Measurements from ENCODE around the gene PFKM.

The PFKM gene

GRCh38 chr12:48080821-48081220 is 38.3 kb upstream of the PFKM start:
- H3K36me3 ChIP-seq (ENCODE audit: control insufficient read depth in 5 of 5, insufficient read depth in 5 of 5, low read length in 5 of 5): peaks cover 17 to 35% (median 23%) of the 10 kb centered on the region in 5 donors
- no peaks in the 10 kb centered on the region for H3K9me3 ChIP-seq (ENCODE audit: control insufficient read depth in 5 of 5, low read length in 5 of 5)
- H3K9ac ChIP-seq (ENCODE audit: low read length in 5 of 5): no peak overlapping the region
- no peaks in the 10 kb centered on the region for H3K27me3 ChIP-seq (ENCODE audit: control insufficient read depth in 5 of 5, insufficient read depth in 4 of 5, low read length in 5 of 5)
- peaks cover 0 to 3% (median 0%) of the 10 kb centered on the region in 5 donors for H3K4me1 ChIP-seq (ENCODE audit: control insufficient read depth in 5 of 5, insufficient read depth in 5 of 5, low read length in 5 of 5)
- H3K27ac ChIP-seq (ENCODE audit: low read depth, low read length): no peak overlapping the region
- H3K4me3 ChIP-seq (ENCODE audit: low read depth in 1 of 5, low read length in 5 of 5): no peak overlapping the region

GRCh38 chr12:48084066-48084465 is 35.1 kb upstream of the PFKM start:
- Histone ChIP-seq H3K27ac (ENCODE audit: low read depth, low read length) (no peak overlapping the region), H3K36me3 (ENCODE audit: control insufficient read depth in 5 of 5, insufficient read depth in 5 of 5, low read length in 5 of 5) (peaks cover 32 to 62% (median 39%) of the 10 kb centered on the region in 5 donors)

GRCh38 chr12:48084841-48085460 is 34.2 kb upstream of the PFKM start:
- H3K27ac ChIP-seq (ENCODE audit: low read depth, low read length): no peak overlapping the region
- H3K36me3 ChIP-seq (ENCODE audit: control insufficient read depth in 5 of 5, insufficient read depth in 5 of 5, low read length in 5 of 5): peaks cover 29 to 65% (median 41%) of the 10 kb centered on the region in 5 donors
- no peaks in the 10 kb centered on the region for H3K9me3 ChIP-seq (ENCODE audit: control insufficient read depth in 5 of 5, low read length in 5 of 5)
- no peaks in the 10 kb centered on the region for H3K27me3 ChIP-seq (ENCODE audit: control insufficient read depth in 5 of 5, insufficient read depth in 4 of 5, low read length in 5 of 5)
- H3K9ac ChIP-seq (ENCODE audit: low read length in 5 of 5): no peak overlapping the region
- no peaks in the 10 kb centered on the region for H3K4me1 ChIP-seq (ENCODE audit: control insufficient read depth in 5 of 5, insufficient read depth in 5 of 5, low read length in 5 of 5)
- no peak overlapping the region for H3K4me3 ChIP-seq (ENCODE audit: low read depth in 1 of 5, low read length in 5 of 5)

More at GRCh38 chr12:48084066-48084465, 35.1 kb upstream of the PFKM start:
- Histone ChIP-seq H3K27me3 (ENCODE audit: control insufficient read depth in 5 of 5, insufficient read depth in 4 of 5, low read length in 5 of 5) (no peaks in the 10 kb centered on the region), H3K9ac (ENCODE audit: low read length in 5 of 5) (no peak overlapping the region), H3K4me1 (ENCODE audit: control insufficient read depth in 5 of 5, insufficient read depth in 5 of 5, low read length in 5 of 5) (no peaks in the 10 kb centered on the region), H3K9me3 (ENCODE audit: control insufficient read depth in 5 of 5, low read length in 5 of 5) (no peaks in the 10 kb centered on the region), H3K4me3 (ENCODE audit: low read depth in 1 of 5, low read length in 5 of 5) (no peak overlapping the region)

GRCh38 chr12:48086327-48086726 is 32.8 kb upstream of the PFKM start:
- Histone ChIP-seq H3K27me3 (ENCODE audit: control insufficient read depth in 5 of 5, insufficient read depth in 4 of 5, low read length in 5 of 5) (no peaks in the 10 kb centered on the region), H3K4me3 (ENCODE audit: low read depth in 1 of 5, low read length in 5 of 5) (no peak overlapping the region), H3K4me1 (ENCODE audit: control insufficient read depth in 5 of 5, insufficient read depth in 5 of 5, low read length in 5 of 5) (no peaks in the 10 kb centered on the region), H3K36me3 (ENCODE audit: control insufficient read depth in 5 of 5, insufficient read depth in 5 of 5, low read length in 5 of 5) (peaks cover 23 to 67% (median 47%) of the 10 kb centered on the region in 5 donors), H3K9ac (ENCODE audit: low read length in 5 of 5) (no peak overlapping the region), H3K27ac (ENCODE audit: low read depth, low read length) (no peak overlapping the region), H3K9me3 (ENCODE audit: control insufficient read depth in 5 of 5, low read length in 5 of 5) (no peaks in the 10 kb centered on the region)

GRCh38 chr12:48092611-48093010 is 26.6 kb upstream of the PFKM start:
- Histone ChIP-seq H3K9me3 (ENCODE audit: control insufficient read depth in 5 of 5, low read length in 5 of 5) (no peaks in the 10 kb centered on the region), H3K27ac (ENCODE audit: low read depth, low read length) (no peak overlapping the region), H3K4me1 (ENCODE audit: control insufficient read depth in 5 of 5, insufficient read depth in 5 of 5, low read length in 5 of 5) (peaks cover 0 to 5% (median 0%) of the 10 kb centered on the region in 5 donors), H3K27me3 (ENCODE audit: control insufficient read depth in 5 of 5, insufficient read depth in 4 of 5, low read length in 5 of 5) (no peaks in the 10 kb centered on the region), H3K9ac (ENCODE audit: low read length in 5 of 5) (no peak overlapping the region), H3K36me3 (ENCODE audit: control insufficient read depth in 5 of 5, insufficient read depth in 5 of 5, low read length in 5 of 5) (peaks cover 24 to 61% (median 50%) of the 10 kb centered on the region in 5 donors), H3K4me3 (ENCODE audit: low read depth in 1 of 5, low read length in 5 of 5) (no peak overlapping the region)

- H3K27ac ChIP-seq (ENCODE audit: low read depth, low read length): peak overlapping the region; percentile 93
- peak overlapping the region in 3 of 5 donors; percentile 93 to 99 (median 97) for H3K9ac ChIP-seq (ENCODE audit: low read length in 5 of 5)
- no peaks in the 10 kb centered on the region for H3K36me3 ChIP-seq (ENCODE audit: control insufficient read depth in 5 of 5, insufficient read depth in 5 of 5, low read length in 5 of 5)
- no peaks in the 10 kb centered on the region for H3K27me3 ChIP-seq (ENCODE audit: control insufficient read depth in 5 of 5, insufficient read depth in 4 of 5, low read length in 5 of 5)
- no peaks in the 10 kb centered on the region for H3K9me3 ChIP-seq (ENCODE audit: control insufficient read depth in 5 of 5, low read length in 5 of 5)
- peak overlapping the region in 4 of 5 donors; percentile 41 to 96 (median 80) for H3K4me3 ChIP-seq (ENCODE audit: low read depth in 1 of 5, low read length in 5 of 5)
- peaks cover 3 to 21% (median 20%) of the 10 kb centered on the region in 5 donors for H3K4me1 ChIP-seq (ENCODE audit: control insufficient read depth in 5 of 5, insufficient read depth in 5 of 5, low read length in 5 of 5)
These were observed 14.6 kb upstream of the PFKM start for GRCh38 chr12:48104531-48104930.

- peak overlapping the region; percentile 93 for H3K27ac ChIP-seq (ENCODE audit: low read depth, low read length)
- H3K4me3 ChIP-seq (ENCODE audit: low read depth in 1 of 5, low read length in 5 of 5): peak overlapping the region; percentile 78 to 96 (median 92)
- H3K9ac ChIP-seq (ENCODE audit: low read length in 5 of 5): peak overlapping the region; percentile 84 to 99 (median 97)
- no peaks in the 10 kb centered on the region for H3K9me3 ChIP-seq (ENCODE audit: control insufficient read depth in 5 of 5, low read length in 5 of 5)
- peaks cover 3 to 21% (median 20%) of the 10 kb centered on the region in 5 donors for H3K4me1 ChIP-seq (ENCODE audit: control insufficient read depth in 5 of 5, insufficient read depth in 5 of 5, low read length in 5 of 5)
- no peaks in the 10 kb centered on the region for H3K36me3 ChIP-seq (ENCODE audit: control insufficient read depth in 5 of 5, insufficient read depth in 5 of 5, low read length in 5 of 5)
- H3K27me3 ChIP-seq (ENCODE audit: control insufficient read depth in 5 of 5, insufficient read depth in 4 of 5, low read length in 5 of 5): peaks cover 0 to 2% (median 0%) of the 10 kb centered on the region in 5 donors
These were observed 13.8 kb upstream of the PFKM start for GRCh38 chr12:48105321-48105866.

GRCh38 chr12:48105867-48106680 is 13.1 kb upstream of the PFKM start, which contains the start of gene SENP1:
Gene SENP1 (minus strand): TSS chr12:48106079. CDS start chr12:48101472, 4,607 bp downstream.
- peaks cover 3 to 21% (median 20%) of the 10 kb centered on the region in 5 donors for H3K4me1 ChIP-seq (ENCODE audit: control insufficient read depth in 5 of 5, insufficient read depth in 5 of 5, low read length in 5 of 5)
- H3K4me3 ChIP-seq (ENCODE audit: low read depth in 1 of 5, low read length in 5 of 5): peak within 1 kb of the TSS; percentile 78 to 96 (median 92)
- peaks cover 0 to 2% (median 0%) of the 10 kb centered on the region in 5 donors for H3K27me3 ChIP-seq (ENCODE audit: control insufficient read depth in 5 of 5, insufficient read depth in 4 of 5, low read length in 5 of 5)
- H3K27ac ChIP-seq (ENCODE audit: low read depth, low read length): peak within 1 kb of the TSS; percentile 93
- no peaks in the 10 kb centered on the region for H3K36me3 ChIP-seq (ENCODE audit: control insufficient read depth in 5 of 5, insufficient read depth in 5 of 5, low read length in 5 of 5)
- peak within 1 kb of the TSS; percentile 84 to 99 (median 97) for H3K9ac ChIP-seq (ENCODE audit: low read length in 5 of 5)
- H3K9me3 ChIP-seq (ENCODE audit: control insufficient read depth in 5 of 5, low read length in 5 of 5): no peaks in the 10 kb centered on the region

- Histone ChIP-seq H3K36me3 (ENCODE audit: control insufficient read depth in 5 of 5, insufficient read depth in 5 of 5, low read length in 5 of 5) (no peaks in the 10 kb centered on the region), H3K4me3 (ENCODE audit: low read depth in 1 of 5, low read length in 5 of 5) (peak overlapping the region; percentile 78 to 96 (median 82)), H3K9ac (ENCODE audit: low read length in 5 of 5) (peak overlapping the region; percentile 84 to 97 (median 96)), H3K27me3 (ENCODE audit: control insufficient read depth in 5 of 5, insufficient read depth in 4 of 5, low read length in 5 of 5) (peaks cover 0 to 2% (median 0%) of the 10 kb centered on the region in 5 donors), H3K27ac (ENCODE audit: low read depth, low read length) (peak overlapping the region; percentile 93), H3K9me3 (ENCODE audit: control insufficient read depth in 5 of 5, low read length in 5 of 5) (no peaks in the 10 kb centered on the region), H3K4me1 (ENCODE audit: control insufficient read depth in 5 of 5, insufficient read depth in 5 of 5, low read length in 5 of 5) (peaks cover 3 to 21% (median 20%) of the 10 kb centered on the region in 5 donors)
These were observed 12.2 kb upstream of the PFKM start for GRCh38 chr12:48106681-48107613.

Measured in subcutaneous abdominal adipose tissue (tissue), 5 donors.